Adrenal gland (tissue), 12 donors: ENCODE data around the gene C14orf132. TPM values are rescaled to one million over a fixed set of nuclear protein-coding genes. Genes with fewer than 3 reads are reported as not detected.

Experiments
- DNase-seq, 7 donors: peaks; one replicate each; pipeline ENCODE4 v3.0.0-alpha.2; 2019 to 2020
- H3K27ac ChIP-seq, 5 donors: fragments of 200-600 bp; sonication (generic) in 4 of 5; 1 replicate in 3 of 5; 2 replicates in 2 of 5; pipeline versions ENCODE4 v1.5.1 to v1.8.0; 2016 to 2020; ENCODE audit warnings: mild to moderate bottlenecking in 1 of 5
- H3K27me3 ChIP-seq: fragments of 200-600 bp; 2 replicates; pipeline ENCODE4 v1.8.0; 2021
- H3K36me3 ChIP-seq, 2 donors: fragments of 200-600 bp; replicated peaks in 1 of 2; 1 replicate in 1 of 2; 2 replicates in 1 of 2; pipeline versions ENCODE4 v1.5.1 to v1.8.0; 2018 to 2022
- H3K4me1 ChIP-seq, 2 donors: fragments of 200-600 bp; replicated peaks in 1 of 2; 1 replicate in 1 of 2; 2 replicates in 1 of 2; pipeline versions ENCODE4 v1.5.1 to v1.8.0; 2018 to 2021
- H3K4me3 ChIP-seq, 4 donors: fragments of 200-600 bp; sonication (generic) in 3 of 4; one replicate each; pipeline ENCODE4 v1.5.1; 2016 to 2018
- H3K9me3 ChIP-seq, 3 donors: fragments of 200-600 bp; sonication (generic) in 1 of 3; replicated peaks in 1 of 3; 1 replicate in 2 of 3; 2 replicates in 1 of 3; pipeline versions ENCODE4 v1.5.1 to v1.8.0; 2016 to 2021
- POLR2A ChIP-seq, 2 donors: fragments of 450-650 bp; IDR thresholded peaks; one replicate each; pipeline ENCODE4 v1.6.1; 2017; ENCODE audit warnings: antibody characterized with exemption in 2 of 2, mild to moderate bottlenecking in 2 of 2, moderate library complexity in 1 of 2
- WGBS, 4 donors: extraction: QIAGEN DNeasy Blood & Tissue Kit in 2 of 4; methylation state at CpG; one replicate each; pipeline versions ENCODE4 v1.1.5 to v1.1.7; 2013 to 2017; 5-methylcytosine and 5-hydroxymethylcytosine counted together
- intact Hi-C, 2 donors: fragments of 100-400 bp; cut with DNase I; formaldehyde crosslinking; loops; one replicate each; pipeline versions ENCODE4 v1.14.1 to v1.15.0; 2022 to 2023
- polyA plus RNA-seq, 3 donors: library from polyadenylated mRNA; stranded (reverse); fragments of 200-250 nt in 2 of 3; fragments of 350-450 nt in 1 of 3; fragmentation: Illumina TruSeq in 1 of 3; extraction: RNeasy Lipid Tissue Mini Kit (QIAGEN cat#74804) in 1 of 3; gene quantifications; one replicate each; pipeline ENCODE4 v1.2.3, GENCODE V29; 2013 to 2014
- total RNA-seq, 9 donors: library from RNA; depleted of rRNA in 4 of 9; stranded (reverse); fragments of >200 nt in 4 of 9; fragments of 120-200 nt in 1 of 9; fragmentation: NEBNext Ultra II Directional in 1 of 9; extraction: Animal tissue kit (Norgen Biotek cat#: 25700) in 1 of 9; gene quantifications; one replicate each; pipeline versions ENCODE4 v1.1.0 to v1.2.4, GENCODE V29; 2013 to 2023
- TF ChIP-seq, protein P1 (sequence below), 6 experiments: fragments of 450-650 bp in 4 of 6; fragments of 200-600 bp in 2 of 6; sonication (generic) in 1 of 6; IDR thresholded peaks; 1 replicate in 5 of 6; 2 replicates in 1 of 6; pipeline versions ENCODE4 v1.5.1 to v1.8.0; 2016 to 2021; ENCODE audit warnings: antibody characterized with exemption in 6 of 6, mild to moderate bottlenecking in 2 of 6, moderate library complexity in 1 of 6
- donor health status: healthy with polysubstance abuse.
- donor health status: Bipolar disorder and iron deficiency.
- donor health status: DM: yes; HTN: yes; CAD: no.
- donor health status: DM: no; HTN: no; CAD: no.
- donor health status: DM: no; HTN: no; CAD: no.
- donor health status: DM: yes; HTN: yes; CAD: no.

The C14orf132 gene
- total and polyA plus RNA-seq, 12 donors, result 4.5 to 34.8 (median 11.8) TPM

DNA sequence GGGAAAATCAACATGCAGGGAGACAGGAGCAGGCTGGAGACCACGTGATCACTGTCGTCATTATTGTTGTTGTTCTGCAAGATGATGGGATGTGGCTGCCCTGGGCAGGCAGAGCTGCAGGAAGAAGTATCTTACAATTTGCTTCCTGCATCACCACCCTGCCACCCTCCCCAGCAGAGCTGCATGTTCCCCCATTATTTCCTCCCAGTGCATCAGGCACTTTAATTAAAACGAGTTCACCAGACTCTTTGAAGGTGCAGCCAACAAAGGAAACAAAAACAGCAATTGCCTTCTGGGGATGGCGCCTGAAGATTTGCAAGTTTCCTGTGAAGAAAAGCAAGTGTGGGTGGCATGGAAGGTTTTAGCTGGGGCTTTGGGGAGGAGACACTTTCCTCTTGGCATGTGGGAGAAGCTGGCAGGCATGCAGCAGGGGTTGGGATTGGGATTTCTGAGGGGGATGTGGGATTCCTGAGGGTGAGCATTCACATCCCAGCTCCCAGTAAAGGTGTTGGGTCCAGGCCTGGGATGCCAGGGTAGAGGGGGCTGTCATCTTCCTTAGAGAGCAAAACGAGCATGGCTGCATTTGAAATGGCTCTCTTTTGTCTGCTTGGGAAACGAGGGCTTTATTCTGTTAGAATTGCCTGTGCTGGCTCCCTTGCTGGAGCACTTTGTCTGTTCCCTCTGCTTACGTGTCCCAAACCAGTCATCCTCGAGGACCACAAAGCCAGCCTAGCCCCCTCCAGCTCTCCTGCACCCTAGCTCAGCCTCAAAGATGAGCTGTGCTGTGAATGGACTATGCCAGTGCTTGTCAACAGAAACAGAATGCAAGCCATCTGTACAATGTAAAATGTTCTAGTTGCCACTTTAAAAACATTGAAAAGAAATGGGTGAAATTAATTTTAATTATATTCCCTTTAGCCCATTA is 11.5 kb upstream of the C14orf132 start:
- TF ChIP-seq POLR2A (IDR thresholded peaks at IDR 0.05), result no peak
- TF ChIP-seq, protein P1, sequence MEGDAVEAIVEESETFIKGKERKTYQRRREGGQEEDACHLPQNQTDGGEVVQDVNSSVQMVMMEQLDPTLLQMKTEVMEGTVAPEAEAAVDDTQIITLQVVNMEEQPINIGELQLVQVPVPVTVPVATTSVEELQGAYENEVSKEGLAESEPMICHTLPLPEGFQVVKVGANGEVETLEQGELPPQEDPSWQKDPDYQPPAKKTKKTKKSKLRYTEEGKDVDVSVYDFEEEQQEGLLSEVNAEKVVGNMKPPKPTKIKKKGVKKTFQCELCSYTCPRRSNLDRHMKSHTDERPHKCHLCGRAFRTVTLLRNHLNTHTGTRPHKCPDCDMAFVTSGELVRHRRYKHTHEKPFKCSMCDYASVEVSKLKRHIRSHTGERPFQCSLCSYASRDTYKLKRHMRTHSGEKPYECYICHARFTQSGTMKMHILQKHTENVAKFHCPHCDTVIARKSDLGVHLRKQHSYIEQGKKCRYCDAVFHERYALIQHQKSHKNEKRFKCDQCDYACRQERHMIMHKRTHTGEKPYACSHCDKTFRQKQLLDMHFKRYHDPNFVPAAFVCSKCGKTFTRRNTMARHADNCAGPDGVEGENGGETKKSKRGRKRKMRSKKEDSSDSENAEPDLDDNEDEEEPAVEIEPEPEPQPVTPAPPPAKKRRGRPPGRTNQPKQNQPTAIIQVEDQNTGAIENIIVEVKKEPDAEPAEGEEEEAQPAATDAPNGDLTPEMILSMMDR (IDR thresholded peaks at IDR 0.05), result no peak
- no peaks in the 10 kb centered on the region for H3K4me1 ChIP-seq
- no peaks in the 10 kb centered on the region for H3K9me3 ChIP-seq

DNA sequence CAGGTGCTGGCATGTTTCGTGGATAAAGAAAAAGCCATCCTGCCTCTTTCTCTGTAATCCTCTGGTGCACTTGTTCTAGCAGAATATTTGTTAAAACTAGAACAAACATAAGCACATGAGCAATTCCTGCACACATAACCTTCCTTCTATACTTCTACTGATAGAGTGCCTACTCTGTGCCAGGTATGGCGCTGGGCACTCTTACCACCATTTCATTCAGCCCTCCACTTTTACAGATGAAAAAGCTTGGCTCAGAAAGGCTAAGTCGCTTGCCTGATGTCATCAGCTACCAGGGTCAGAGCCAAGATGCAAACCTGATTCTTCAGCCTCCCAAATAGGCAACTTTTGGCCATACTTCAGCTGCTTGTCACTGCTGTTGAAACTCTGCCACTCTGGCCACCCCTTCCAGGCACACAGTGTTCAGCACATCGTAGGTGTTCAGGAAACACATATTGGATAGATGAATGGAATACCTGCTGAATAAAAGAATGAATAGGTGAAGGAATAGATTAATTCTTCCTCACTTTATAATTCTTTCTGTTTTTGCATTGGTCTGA is 10.0 kb upstream of the C14orf132 start:
- TF ChIP-seq POLR2A (IDR thresholded peaks at IDR 0.05), result no peak
- TF ChIP-seq, protein P1 (IDR thresholded peaks at IDR 0.05), result no peak
- Histone ChIP-seq H3K4me3 (no peak overlapping the region), H3K36me3 (no peaks in the 10 kb centered on the region), H3K27me3 (no peaks in the 10 kb centered on the region), H3K4me1 (no peaks in the 10 kb centered on the region), H3K27ac (no peak overlapping the region), H3K9me3 (no peaks in the 10 kb centered on the region)
- intact Hi-C loops, result no loop called here
- WGBS, 4 donors, result 69 to 81% (median 78%) methylated on average over 4 of the region's 4 CpGs
- no peak for DNase-seq

More for the DNA sequence above, 11.5 kb upstream of the C14orf132 start:
- no peak for DNase-seq
- 33 to 45% (median 44%) methylated on average over 8 of the region's 8 CpGs for WGBS, 4 donors
- Histone ChIP-seq H3K27me3 (no peaks in the 10 kb centered on the region), H3K27ac (no peak overlapping the region), H3K36me3 (no peaks in the 10 kb centered on the region), H3K4me3 (no peak overlapping the region)
- intact Hi-C loops, result no loop called here

DNA sequence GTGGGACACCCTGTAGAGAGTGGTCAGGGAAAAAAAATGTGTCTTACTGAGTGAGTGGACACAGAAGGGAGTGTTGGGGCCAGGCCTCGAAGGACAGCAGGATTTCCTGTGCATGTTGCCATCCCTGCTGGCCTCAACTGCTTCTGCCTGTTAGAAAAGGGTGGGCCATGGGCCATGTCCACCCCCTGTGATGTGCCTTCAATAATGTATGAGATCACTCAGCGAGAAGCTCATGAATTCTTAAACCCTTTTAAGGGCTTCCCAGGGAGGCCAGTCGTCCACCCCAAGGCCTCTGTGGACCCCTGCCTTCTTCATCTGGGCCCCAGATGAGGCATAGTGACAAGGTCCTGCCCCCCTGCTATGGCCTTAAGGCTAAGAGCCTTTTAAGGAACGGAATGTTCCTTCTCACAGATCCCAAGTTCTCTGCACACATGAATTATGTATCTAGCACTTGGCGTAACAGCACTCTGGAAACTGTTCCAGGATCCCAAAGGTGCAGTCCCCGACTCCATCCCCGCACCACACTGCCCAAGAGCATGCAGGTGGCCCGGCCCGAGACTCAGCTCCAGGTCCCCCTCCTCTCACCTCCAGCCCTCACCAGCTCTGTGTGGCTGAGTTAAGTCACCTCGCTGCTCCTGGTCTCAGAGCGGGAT is 8.9 kb upstream of the C14orf132 start:
- Histone ChIP-seq H3K9me3 (no peaks in the 10 kb centered on the region), H3K27ac (peak overlapping the region in 1 of 5 donors; percentile 63), H3K27me3 (no peaks in the 10 kb centered on the region), H3K4me1 (no peaks in the 10 kb centered on the region), H3K36me3 (no peaks in the 10 kb centered on the region), H3K4me3 (no peak overlapping the region)
- TF ChIP-seq POLR2A (IDR thresholded peaks at IDR 0.05), result no peak
- TF ChIP-seq, protein P1 (IDR thresholded peaks at IDR 0.05), result no peak
- 65 to 75% (median 68%) methylated on average over 10 to 11 of the region's 11 CpGs for WGBS, 4 donors
- intact Hi-C loops, result no loop called here
- peak in 3 of 7 donors; percentile 27 to 72 (median 32) for DNase-seq

DNA sequence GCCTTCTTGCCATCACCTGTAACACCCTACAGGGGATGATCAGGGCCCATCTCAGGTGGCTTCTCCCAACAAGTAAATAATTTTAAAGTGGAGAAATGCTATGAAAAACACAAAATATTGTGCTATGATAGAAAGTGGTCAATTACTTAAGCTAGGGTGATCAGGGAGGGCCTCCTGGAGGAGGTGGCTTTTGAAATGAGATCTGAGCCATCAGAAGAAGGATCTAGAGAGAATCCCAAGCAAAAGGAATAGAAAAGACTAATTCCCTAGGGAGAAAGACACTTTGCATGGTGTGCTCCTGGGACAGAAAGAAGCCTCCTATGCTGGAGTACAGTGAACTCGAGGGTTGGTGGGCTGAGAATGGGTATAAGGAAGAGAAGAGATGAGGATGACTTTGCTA is 7.5 kb upstream of the C14orf132 start:
- TF ChIP-seq, protein P1 (IDR thresholded peaks at IDR 0.05), result no peak
- TF ChIP-seq POLR2A (IDR thresholded peaks at IDR 0.05), result no peak
- Histone ChIP-seq H3K9me3 (no peaks in the 10 kb centered on the region), H3K4me1 (no peaks in the 10 kb centered on the region), H3K4me3 (no peak overlapping the region), H3K27ac (no peak overlapping the region), H3K36me3 (no peaks in the 10 kb centered on the region), H3K27me3 (no peaks in the 10 kb centered on the region)
- DNase-seq, result no peak
- WGBS, 4 donors, result 72 to 88% (median 79%) methylated on average over 1 of the region's 1 CpG
- intact Hi-C loops, result no loop called here
